Head of caudate nucleus (tissue), 42 donors: ENCODE data around the gene UPK2.
"Not testable (repeated sequence)": the region's sequence is repeated elsewhere in the genome, so short reads cannot be mapped to it uniquely, and the experiment has no call there.

Experiments
- DNase-seq, 42 donors: peaks; one replicate each; pipeline versions ENCODE4 v3.0.0 to v3.0.0-alpha.2; 2020 to 2021; ENCODE audit warnings: mixed read lengths in 7 of 42
- intact Hi-C: fragments of 100-400 bp; cut with DNase I; formaldehyde crosslinking; loops from one replicate; pipeline ENCODE4 v1.15.0; 2022

The UPK2 gene

GRCh38 chr11:118969508-118969907 is 13.4 kb downstream of the UPK2 start:
- intact Hi-C loops, DNase-seq: not testable (repeated sequence)

GRCh38 chr11:118971646-118972045 is 15.5 kb downstream of the UPK2 start, which contains the start of gene FOXR1:
Gene FOXR1, plus strand, starts transcription at chr11:118971761. Its CDS starts 171 bp downstream, at chr11:118971932.
- intact Hi-C loops = no loop called here
- peak in 1 of 42 donors; percentile 18 for DNase-seq

GRCh38 chr11:118973985-118974384 is 17.9 kb downstream of the UPK2 start:
- DNase-seq = no peak
- intact Hi-C loops = no loop called here

- no peak for DNase-seq
- intact Hi-C loops = no loop called here
Observed at GRCh38 chr11:118975771-118976709, 19.9 kb downstream of the UPK2 start.

- DNase-seq = no peak
- intact Hi-C loops = no loop called here
Observed at GRCh38 chr11:118979434-118979833, 23.3 kb downstream of the UPK2 start.

- peak in 16 of 42 donors; percentile 4 to 40 (median 21) for DNase-seq
- intact Hi-C loops = no loop called here
Observed at GRCh38 chr11:118980191-118980881, 24.2 kb downstream of the UPK2 start.

- intact Hi-C loops, DNase-seq: not testable (repeated sequence)
Observed at GRCh38 chr11:118984337-118984736, 28.2 kb downstream of the UPK2 start.

GRCh38 chr11:118984825-118985224 is 28.7 kb downstream of the UPK2 start:
- intact Hi-C loops = no loop called here

GRCh38 chr11:118988280-118988679 is 32.2 kb downstream of the UPK2 start:
- intact Hi-C loops = no loop called here
- DNase-seq = no peak

More at GRCh38 chr11:118984825-118985224, 28.7 kb downstream of the UPK2 start:
- DNase-seq = no peak

- intact Hi-C loops, DNase-seq: not testable (repeated sequence)
Observed at GRCh38 chr11:118991486-118992038, 35.5 kb downstream of the UPK2 start.

- intact Hi-C loops = no loop called here
- DNase-seq = peak in 23 of 42 donors; percentile 4 to 49 (median 21)
Observed at GRCh38 chr11:118996926-118997626, 41.0 kb downstream of the UPK2 start.

- intact Hi-C loops = no loop called here
Observed at GRCh38 chr11:118997627-118998387, 41.7 kb downstream of the UPK2 start, which contains the start of gene CENATAC. Gene CENATAC, plus strand, starts transcription at chr11:118998138. Its CDS starts 60 bp downstream, at chr11:118998198.

GRCh38 chr11:118998388-118998717 is 42.3 kb downstream of the UPK2 start:
- intact Hi-C loops = no loop called here
- peak in 12 of 42 donors; percentile 10 to 48 (median 26) for DNase-seq

More at GRCh38 chr11:118997627-118998387, 41.7 kb downstream of the UPK2 start, which contains the start of gene CENATAC:
- peak; percentile 91 to 99 (median 98) for DNase-seq

GRCh38 chr11:118998822-118999221 is 42.7 kb downstream of the UPK2 start:
- intact Hi-C loops = no loop called here
- no peak for DNase-seq

- intact Hi-C loops = no loop called here
- DNase-seq = no peak
Observed at GRCh38 chr11:119000906-119001305, 44.8 kb downstream of the UPK2 start.

- intact Hi-C loops = no loop called here
- DNase-seq = no peak
Observed at GRCh38 chr11:119006656-119007055, 50.6 kb downstream of the UPK2 start.
